NCI-H226 (cell line): ENCODE measurements around the gene ITGA4.

Experiments used
- DNase-seq: peaks from one replicate; pipeline ENCODE4 v3.0.0-alpha.2; 2015

ITGA4 gene

GRCh38 chr2:181517685-181518301 is 60.6 kb downstream of the ITGA4 start:
- DNase-seq, result no peak

GRCh38 chr2:181520253-181520652 is 63.1 kb downstream of the ITGA4 start:
- no peak for DNase-seq

GRCh38 chr2:181523756-181524155 is 66.6 kb downstream of the ITGA4 start:
- no peak for DNase-seq

GRCh38 chr2:181526014-181526413 is 68.8 kb downstream of the ITGA4 start:
- no peak for DNase-seq

- no peak for DNase-seq
Observed at GRCh38 chr2:181527058-181527457, 69.9 kb downstream of the ITGA4 start.

- no peak for DNase-seq
Observed at GRCh38 chr2:181528441-181528840, 71.3 kb downstream of the ITGA4 start.

- no peak for DNase-seq
Observed at GRCh38 chr2:181536730-181537129, 79.5 kb downstream of the ITGA4 start.

GRCh38 chr2:181540421-181540820 is 83.2 kb downstream of the ITGA4 start:
- peak; percentile 2 for DNase-seq

GRCh38 chr2:181542170-181542569 is 85.0 kb downstream of the ITGA4 start:
- DNase-seq, result no peak

- DNase-seq, result no peak
Observed at GRCh38 chr2:181546086-181546485, 88.9 kb downstream of the ITGA4 start.

GRCh38 chr2:181552808-181553207 is 95.6 kb downstream of the ITGA4 start:
- peak; percentile 45 for DNase-seq

GRCh38 chr2:181553244-181553643 is 96.1 kb downstream of the ITGA4 start:
- DNase-seq, result no peak

- DNase-seq, result no peak
Observed at GRCh38 chr2:181554061-181554830, 97.1 kb downstream of the ITGA4 start.

GRCh38 chr2:181558371-181558770 is 101.2 kb downstream of the ITGA4 start:
- DNase-seq, result no peak

- no peak for DNase-seq
Observed at GRCh38 chr2:181563101-181563692, 106.0 kb downstream of the ITGA4 start.

GRCh38 chr2:181566334-181567032 is 109.3 kb downstream of the ITGA4 start:
- no peak for DNase-seq

- no peak for DNase-seq
Observed at GRCh38 chr2:181570059-181570458, 112.9 kb downstream of the ITGA4 start.

GRCh38 chr2:181570833-181571661 is 113.9 kb downstream of the ITGA4 start:
- no peak for DNase-seq

- no peak for DNase-seq
Observed at GRCh38 chr2:181573140-181573736, 116.1 kb downstream of the ITGA4 start.

- no peak for DNase-seq
Observed at GRCh38 chr2:181574321-181574720, 117.1 kb downstream of the ITGA4 start.

- no peak for DNase-seq
Observed at GRCh38 chr2:181575024-181575649, 118.0 kb downstream of the ITGA4 start.

- DNase-seq, result no peak
Observed at GRCh38 chr2:181575650-181576025, 118.5 kb downstream of the ITGA4 start.
